HG02943 (cell line): ENCODE measurements around the gene POLQ.
A peak's percentile ranks its signal among the peaks of the same experiment; 100 is the strongest.
"Not testable (repeated sequence)": the region's sequence is repeated elsewhere in the genome, so short reads cannot be mapped to it uniquely, and the experiment has no call there.

Experiments
- ATAC-seq: cut with Tn5 transposase; IDR thresholded peaks from one replicate; pipeline ENCODE4 v1.9.1; 2021; ENCODE audit warnings: mild to moderate bottlenecking, low read depth, moderate library complexity; ENCODE audit not compliant: unreplicated experiment

The POLQ gene

DNA sequence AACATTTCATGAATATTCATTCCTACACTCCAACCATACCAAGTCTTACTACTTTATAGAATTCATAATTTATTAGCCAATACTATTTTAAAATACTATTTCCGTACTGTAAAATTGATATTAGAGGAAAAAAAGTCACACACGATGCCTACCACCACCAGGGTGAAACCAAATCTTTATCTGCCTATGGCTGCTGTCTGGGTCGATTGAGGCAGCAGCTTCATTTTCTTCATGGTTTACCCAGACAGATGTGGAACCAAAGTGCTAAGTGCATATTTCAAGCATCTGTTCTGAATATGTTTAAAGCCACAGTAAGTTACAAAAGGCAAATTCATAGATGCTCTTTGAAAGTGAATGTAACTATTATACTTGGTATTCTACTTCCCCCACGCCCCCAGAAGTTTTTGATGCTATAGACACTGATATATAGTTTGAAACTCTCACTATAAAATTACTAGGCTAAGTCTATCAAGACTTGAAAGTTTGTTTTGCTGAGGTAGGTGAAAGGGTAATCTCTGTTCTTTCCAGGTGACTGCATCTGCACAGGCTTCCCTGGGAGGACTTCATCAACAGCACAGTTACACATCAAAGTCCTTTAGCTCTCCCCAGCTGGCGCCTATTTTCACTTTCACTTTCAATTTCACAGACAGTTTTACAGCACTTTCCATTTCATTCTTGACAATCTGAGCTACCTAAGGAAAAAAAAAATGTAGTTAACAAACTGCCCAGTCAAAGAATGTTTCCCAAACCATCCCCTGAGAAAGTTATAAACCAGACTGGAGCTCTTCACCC lies 113.9 kb downstream of the POLQ start:
- ATAC-seq: peak; percentile 93

DNA sequence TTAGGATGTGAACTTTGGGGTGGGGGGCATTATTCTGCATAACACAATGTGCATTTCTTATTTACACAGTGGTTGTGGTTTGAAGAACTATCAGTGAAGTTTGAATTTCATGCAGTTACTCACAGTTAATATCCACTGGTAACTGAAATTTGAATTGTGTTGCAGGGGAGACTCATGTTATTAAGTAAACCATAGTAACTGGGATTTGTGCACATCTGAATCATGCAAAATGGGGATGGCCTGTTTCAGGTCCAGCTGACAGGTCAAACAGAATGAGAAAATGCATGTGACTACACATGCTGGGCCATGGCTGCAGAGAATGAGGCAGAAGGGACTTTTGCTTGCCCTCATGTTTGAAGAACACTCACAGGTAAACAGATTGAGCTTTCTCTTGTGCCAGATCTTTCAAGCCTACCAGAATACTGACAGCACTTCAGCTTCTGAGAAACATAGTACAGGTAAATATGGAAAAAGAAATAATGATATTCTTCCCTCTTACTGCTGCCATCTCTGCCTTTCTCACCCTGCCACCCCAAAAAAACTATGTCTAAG lies 115.0 kb downstream of the POLQ start:
- no peak for ATAC-seq

DNA sequence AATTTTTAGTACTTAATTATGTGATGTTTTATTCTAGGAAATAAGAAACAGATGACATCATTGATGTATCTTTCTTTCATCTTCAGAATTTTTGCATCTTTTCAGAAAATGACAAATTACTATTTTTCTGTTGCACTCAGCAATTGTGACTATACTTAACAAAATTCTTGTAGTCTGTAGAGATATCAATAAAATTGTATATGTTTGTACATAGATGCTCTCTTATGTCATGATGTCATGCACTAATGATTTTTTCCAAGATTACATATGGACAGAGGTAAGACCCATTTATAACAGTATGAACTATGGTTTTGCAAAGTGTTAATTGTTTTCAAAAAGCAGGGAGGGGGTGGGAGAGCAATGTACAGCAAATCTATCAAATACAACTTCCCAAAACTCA lies 121.2 kb downstream of the POLQ start:
- ATAC-seq: no peak

DNA sequence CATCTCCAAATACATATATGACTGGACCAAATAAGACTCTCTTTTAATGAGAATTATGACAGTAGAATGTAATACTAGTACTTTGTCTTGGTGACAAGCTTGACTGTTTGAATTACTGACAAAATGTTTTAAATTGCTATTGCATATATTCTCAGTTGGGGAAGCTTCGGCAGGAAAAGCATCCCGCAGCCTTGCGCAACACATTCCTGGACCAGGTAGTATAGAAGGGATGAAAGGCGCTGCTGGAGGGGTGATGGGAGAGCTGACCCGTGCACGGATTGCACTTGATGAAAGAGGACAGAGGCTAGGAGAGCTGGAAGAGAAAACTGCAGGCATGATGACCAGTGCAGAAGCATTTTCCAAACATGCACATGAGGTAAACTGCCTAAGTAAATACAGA lies 127.6 kb downstream of the POLQ start:
- no peak for ATAC-seq

DNA sequence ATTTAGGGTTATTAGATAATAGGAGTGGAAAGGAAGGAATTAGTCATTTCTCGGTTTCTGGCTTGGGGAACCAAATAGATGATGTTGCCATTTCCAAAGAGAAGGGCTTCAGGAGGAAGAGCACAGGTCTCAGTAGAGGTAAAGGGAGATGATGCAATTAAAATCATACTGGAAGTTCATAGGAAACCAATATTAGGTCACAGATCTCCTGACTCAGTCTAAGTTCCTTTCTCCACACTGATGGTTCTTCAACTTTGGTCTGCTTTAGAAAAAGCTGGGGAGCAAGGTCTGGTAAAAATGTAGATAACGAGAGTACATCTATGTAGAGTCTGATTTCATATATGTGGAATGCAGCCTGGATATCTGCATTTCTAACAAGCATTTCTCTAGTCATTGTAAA lies 130.9 kb downstream of the POLQ start:
- no peak for ATAC-seq

DNA sequence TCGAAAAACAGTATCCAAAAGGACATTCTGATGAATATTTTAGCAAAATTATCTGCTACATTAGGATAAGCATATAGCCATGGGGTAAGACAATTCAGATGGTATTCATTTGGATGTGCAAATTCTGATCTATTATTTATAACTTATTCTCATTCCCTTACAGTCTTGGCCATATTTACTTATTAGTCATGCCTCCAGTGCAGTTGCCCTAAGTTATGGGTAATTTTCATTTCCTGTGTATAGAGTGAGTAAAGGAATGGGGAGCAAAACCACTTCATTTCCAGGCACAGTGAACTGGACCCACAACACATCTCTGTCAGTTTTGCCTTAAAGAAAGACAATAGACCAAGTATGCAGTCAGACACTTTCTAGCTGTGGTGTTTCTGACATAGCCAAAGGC lies 134.3 kb downstream of the POLQ start:
- ATAC-seq: no peak

DNA sequence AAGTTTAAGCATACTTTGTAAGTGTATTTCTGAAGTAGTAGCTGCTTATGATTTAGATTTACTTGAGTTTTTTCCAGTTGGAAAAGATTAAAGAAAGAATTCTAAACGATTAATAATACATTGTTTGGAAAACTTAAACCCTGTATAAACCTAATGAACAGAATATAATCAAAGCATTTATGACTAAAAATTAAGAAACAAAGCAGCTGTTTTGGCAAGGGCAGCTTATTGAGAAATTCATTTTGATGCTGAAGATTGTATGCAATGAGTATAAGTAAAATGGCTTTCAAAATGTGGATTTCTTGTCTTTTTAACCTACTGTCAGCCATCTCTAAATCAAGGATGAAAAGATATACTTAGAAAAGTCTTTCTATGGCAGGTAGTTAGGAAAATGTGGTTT lies 140.2 kb downstream of the POLQ start:
- no peak for ATAC-seq

DNA sequence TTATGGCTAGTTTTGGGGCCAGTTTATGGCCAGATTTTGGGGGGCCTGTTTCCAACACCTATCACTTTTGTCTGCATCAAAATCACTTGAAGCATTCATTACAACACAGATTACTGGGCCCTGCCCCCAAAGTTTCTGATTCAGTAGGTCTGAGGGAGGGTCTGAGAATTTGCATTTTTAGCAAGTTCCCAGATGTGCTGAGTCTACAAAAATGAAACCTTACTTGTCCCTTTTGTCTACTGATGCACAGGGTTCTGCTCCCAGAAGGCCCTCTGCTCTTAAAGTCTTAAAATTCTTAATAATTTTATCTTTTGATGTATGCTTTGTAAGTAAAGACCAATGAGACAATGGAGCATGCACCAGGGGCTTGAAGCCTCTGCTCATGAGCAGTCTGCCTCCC lies 146.0 kb downstream of the POLQ start:
- ATAC-seq: no peak

DNA sequence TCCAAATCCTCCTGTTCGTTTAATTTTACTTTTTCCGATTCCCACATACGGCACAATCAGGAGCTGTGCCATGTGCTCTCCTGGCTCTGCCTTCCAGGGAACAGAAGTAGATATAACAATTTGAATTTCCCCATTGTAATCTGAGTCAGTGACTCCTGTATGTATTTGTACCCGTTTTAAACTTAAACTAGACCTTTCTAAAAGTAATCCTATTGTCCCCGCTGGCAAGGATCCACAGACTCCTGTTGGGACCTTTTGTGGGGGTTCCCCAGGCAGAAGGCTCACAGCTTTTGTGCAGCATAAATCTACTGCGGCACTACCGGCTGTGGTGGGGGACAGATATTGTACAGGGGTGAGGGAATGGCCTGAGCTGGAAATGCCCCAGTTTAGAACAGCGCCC lies 147.7 kb downstream of the POLQ start:
- not testable (repeated sequence) for ATAC-seq

DNA sequence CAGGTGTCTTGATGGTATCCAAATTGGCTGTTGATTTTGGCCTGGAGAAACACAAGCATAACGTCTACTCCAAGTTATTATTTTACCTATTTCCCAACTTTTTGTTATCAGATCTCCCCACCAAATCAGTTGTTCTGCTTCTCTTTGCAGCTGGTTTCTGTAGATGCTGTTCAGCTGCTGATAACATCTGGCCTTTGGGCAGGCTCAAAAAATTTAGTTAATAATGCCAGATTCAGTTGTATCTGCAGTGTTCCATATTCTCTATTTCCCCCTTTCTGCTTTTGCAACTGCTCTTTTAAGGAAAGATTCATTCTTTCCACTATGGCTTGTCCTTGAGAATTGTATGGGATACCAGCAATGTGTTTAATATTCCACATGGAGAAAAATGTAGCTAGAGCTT lies 149.8 kb downstream of the POLQ start:
- not testable (repeated sequence) for ATAC-seq

DNA sequence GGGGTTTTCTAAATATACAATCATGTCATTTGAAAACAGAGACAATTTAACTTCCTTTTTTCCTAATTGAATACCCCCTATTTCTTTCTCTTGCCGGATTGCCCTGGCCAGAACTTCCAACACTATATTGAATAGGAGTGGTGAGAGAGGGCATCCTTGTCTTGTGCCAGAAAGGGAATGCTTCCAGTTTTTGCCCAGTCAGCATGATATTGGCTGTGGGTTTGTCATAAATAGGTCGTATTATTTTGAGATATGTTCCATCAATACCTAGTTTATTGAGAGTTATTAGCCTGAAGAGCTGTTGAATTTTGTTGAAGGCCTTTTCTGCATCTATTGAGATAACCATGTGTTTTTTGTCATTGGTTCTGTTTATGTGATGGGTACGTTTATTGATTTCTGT lies 157.5 kb downstream of the POLQ start:
- not testable (repeated sequence) for ATAC-seq
